ENCODE measurements around the gene PBX1.

Gene PBX1

DNA sequence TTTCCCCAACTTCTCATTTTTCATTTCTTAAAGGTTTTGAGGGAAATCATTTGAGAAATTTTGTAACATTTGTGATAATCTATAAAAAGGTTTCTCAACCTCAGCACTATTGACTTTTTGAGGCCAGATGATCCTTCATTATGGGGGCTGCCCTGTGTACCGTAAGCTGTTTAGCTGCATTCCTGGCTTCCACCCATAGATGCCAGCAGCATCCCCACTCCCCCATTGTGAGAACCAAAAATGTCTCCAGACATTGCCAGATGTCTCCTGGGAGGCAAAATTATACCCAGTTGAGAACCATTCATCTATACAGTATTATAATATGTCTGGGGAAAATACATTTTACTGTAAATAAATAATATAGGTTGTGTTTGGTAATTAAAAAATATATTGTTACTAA is 146.0 kb downstream of the PBX1 start:
- DNase-seq: no peak

DNA sequence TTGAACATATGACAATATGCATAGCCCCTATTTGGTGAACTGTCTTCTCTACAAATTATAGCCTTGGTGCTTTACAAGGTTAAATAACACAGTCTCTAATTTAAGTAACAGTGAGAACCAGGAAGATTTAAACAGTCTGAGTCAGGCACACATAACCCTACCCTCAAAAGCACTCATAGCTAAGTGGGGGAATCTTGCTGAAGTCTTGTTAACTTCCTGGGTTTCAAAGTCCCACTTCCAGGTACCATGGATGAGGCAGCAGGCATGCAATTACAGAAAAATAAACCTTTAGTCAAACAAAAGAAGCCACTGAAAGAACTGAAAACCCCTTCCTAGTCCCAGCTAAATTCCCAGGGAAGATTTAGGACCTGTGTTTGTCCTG is 147.6 kb downstream of the PBX1 start:
- DNase-seq: no peak

GRCh38 chr1:164707868-164708331 is 148.9 kb downstream of the PBX1 start:
- no peak for DNase-seq

DNA sequence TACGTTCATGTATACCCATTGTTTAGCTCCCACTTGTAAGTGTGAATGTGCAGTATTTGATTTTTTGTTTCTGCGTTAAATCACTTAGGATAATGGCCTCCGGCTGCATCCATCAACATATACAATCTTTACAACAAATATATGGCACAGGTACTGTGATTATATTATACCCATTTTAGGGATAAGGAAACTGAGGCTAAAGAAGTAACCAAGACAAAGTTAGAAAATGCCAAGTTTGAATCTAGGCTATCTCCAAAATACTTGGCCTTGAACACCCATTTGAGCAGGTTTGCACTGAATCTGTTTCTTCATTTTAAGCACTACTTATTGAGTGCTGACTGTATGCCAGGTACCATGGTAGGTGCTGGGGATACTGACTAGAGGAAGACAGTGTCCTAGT is 149.6 kb downstream of the PBX1 start:
- DNase-seq: no peak

- DNase-seq: no peak
Measured at GRCh38 chr1:164709126-164709525, 150.1 kb downstream of the PBX1 start.

DNA sequence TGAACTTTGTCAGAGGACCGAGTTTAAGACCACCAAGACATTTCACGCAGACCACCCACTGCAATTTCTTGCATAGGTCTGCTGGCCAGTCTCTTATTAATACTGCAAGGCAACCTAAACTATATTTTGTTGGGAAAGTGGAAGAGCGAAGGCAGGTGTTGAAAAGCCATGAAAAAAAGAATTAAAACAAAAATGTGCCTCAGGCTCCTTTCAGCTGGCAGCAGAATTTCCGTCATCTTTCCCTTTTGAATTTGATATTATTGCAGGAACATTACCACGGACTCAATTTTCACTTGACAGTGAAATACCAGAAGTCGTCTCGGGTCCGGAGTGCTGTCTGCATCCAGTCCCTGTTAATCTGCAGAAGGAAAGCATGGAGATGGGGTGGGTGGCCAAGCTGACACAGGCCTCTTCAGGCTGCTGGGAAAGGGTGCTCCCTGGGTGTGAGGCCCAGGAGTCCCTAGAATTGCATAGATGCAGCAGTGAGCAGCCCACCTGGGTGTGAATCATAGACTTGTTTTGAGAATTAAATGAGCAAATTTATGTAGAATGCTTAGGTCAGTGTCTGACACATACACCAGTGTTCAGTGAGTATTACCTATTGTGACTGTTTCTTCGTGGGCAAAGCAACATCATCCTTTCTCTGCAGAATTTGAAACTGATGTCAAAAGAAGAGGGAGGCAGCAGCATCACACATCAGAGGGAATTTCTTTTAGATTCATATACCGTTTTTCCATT is 150.7 kb downstream of the PBX1 start:
- DNase-seq: no peak

DNA sequence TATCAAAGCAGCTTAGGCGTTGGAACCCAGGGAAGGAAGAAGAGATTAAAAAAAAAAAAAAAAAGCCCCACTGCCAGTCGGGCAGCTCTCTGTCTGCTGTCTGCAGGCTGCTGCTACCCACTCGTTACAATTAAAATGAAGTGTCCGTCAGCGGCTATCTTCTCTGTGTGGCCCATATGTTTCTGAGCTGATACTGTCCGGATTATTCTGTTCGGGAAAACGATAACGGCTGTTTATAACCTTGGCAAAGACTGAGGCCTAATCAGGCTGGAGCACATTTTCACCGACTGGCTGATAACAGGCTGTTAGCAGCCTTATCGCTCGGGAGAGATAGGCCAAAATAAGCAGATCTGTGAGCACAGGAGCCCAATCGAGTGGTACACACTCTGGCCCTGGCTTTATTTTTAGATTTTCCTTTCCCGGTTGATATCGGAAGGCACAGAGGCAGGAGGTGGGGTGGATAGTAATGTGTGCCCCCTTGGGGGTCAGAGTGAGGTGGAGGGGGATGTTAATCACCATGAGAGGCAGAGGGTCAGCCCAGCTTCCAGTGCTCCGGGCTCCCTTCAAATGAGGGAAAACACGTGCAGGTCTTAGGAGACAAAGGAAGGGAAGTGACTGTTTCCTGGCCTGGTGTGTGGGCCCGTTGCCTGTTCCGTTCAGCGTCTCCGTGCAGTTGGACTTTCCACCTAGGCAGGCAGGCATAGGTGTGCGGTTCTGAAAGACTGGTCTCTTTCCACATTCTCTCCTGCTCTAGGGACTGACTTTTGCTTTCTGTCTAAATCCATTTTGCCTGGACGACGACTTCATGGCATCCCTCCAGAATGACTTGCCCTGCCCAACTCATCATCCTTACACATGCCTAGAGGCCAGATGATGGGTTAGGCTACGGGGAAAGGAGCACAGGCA is 153.4 kb downstream of the PBX1 start:
- DNase-seq: no peak

- DNase-seq: no peak
Measured at GRCh38 chr1:164713456-164714207, 154.6 kb downstream of the PBX1 start.

DNA sequence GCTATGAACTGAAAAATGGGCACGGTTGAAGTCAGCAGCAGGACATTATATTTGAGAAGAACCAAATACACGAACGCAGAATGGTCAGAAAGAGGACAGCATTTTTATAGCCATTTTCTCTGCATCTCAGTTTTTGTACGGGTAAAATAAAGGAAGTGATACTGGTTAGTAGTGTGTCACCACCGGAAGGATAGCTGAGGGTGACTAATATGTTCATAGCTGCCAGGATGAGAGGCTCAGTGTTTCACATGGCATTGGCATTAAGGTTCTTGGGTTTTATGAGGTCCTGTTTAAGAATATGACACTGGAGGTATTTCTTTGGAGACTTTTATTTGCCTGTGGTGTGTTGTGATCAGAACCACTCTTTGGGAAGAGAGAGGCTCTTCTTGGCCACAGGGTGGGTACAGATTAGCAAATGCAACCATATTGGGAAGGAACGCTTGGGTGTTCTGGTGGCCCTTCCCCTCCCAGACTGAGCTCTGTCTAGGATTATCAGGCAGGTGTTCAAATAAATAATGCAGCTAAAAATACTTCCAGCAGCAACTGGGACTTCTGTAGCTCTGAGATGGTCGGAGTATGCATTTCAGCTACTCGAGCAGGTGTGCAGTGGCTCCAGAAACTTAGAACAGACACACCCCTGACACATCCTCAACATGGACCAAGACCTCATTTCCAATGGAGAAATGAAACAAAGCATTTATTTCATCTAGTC is 158.2 kb downstream of the PBX1 start:
- DNase-seq: no peak

- DNase-seq: no peak
Measured at GRCh38 chr1:164718821-164719220, 159.8 kb downstream of the PBX1 start.

DNA sequence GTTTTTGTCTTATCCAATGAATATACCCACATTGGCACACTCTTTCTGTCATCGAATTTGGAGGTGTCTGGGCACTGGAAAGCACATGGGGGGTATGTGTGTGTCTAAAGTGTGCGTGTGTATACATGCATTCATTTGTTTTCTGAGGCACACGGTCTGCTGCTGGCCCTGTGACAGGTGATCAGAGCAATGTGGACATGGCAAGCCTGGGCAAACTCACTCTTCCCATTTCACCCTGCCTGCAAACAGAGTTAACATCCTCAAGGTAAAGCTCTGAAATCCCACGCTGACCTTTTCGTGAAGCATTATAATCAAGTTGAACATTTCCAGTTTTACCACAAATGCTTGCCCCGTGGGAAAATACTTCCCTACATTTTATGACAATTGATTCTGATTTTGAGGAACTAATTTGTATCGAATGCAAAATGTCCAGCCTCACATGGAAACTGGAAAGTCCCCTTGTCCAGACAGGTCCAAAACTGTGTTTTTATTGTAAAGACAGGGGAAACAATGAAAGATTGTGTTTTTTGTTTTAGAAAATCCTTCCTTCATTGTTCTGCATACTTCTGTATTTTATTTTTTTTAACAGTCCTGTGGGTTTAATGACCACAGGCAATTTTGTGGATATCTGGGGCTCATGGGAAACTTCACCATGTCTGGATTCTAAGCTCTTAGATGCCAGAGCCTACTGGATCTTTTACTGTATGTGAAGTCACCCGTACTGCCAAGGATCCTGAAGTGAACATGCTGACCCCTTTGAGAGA is 160.9 kb downstream of the PBX1 start:
- DNase-seq: no peak

GRCh38 chr1:164720440-164721227 is 161.7 kb downstream of the PBX1 start:
- no peak for DNase-seq

DNA sequence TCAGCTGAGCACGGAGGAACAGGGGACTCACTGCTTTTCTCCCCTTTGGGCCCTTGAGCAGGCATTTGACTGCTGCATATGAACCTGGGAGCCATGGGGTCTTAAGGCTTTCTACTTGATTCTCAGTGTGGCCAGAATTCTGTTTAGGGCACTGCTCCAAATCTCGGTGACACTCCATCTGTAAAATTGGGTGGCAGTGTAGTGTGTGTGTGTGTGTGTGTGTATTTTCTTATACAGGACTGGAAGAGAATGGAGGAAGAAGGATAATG is 162.2 kb downstream of the PBX1 start:
- no peak for DNase-seq

DNA sequence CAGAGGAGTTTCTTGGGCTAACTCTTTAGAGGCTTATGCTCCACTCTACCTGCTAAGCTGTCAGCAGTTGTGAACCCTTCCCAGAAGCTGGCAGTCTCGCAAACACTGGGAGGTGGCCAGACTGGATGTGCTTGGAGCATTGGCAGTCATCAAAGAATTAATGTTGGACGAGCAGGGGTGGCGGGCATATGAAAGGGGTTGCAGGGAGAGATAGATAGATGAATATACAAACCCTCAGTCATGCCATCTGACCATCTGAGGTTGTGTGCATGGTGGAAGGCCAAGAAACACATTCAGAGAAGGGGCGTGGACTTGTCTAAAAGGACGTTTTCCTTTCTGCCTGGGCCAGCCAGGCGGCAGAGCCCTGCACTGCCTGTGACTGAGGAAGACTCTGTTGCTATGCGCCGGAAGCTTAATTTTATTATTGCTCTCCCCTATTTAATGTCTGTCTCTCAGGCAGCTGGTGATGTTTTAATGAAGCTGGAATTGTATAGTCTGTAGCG is 164.4 kb downstream of the PBX1 start:
- no peak for DNase-seq

GRCh38 chr1:164725401-164725800 is 166.4 kb downstream of the PBX1 start:
- no peak for DNase-seq

- no peak for DNase-seq
Measured at GRCh38 chr1:164726235-164726634, 167.3 kb downstream of the PBX1 start.

DNA sequence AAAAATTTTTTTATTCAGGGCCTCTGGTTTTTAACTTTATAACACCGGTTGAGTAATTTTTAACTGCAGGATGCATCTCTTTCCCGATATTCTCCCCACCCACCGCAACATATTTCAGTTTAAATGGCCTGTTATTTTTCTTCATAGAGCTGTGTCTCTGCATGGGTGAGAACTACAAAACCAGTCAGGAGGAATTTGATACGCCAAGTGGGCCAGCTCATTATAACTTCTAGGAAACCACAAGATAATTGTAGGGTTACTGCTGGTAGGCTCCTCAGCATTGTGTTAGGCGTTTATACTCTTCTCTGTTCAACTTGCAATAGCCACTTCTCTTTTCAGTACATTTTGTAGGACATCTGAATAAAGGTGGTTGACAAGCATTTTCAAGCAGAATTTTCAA is 169.7 kb downstream of the PBX1 start:
- no peak for DNase-seq

DNA sequence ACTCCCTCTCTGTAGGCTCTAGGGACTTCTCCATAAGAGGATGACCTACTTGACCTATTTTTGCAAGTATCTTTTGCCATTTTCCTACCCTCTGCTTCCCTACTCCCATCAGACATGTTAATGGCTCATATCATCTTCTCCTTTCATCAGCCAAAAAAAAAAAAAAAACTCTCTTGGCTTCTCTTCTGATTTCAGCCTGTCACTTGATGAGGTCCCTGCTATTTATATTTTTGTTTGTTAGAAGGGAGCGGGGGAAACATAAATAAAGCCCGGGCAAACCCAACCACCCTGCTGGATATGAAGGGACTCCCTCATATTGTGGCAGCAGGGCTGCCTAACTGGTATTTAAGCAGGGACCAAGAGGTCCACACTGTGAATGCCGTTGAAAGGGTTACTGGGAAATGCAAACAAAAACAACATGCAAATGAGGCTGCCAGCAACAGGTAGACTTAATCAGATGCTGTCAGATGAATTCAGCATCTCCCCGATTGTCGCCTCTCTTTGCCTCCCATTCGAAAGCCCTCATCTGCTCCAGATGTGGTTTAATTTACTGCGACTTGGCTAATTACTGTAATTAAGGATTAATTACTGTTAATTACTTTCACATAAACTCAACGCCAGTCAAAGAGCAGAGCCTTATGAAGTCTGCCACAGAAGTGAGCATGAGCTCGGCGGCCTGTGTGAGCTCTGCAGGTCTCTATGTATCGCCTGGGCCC is 172.3 kb downstream of the PBX1 start:
- DNase-seq: no peak

DNA sequence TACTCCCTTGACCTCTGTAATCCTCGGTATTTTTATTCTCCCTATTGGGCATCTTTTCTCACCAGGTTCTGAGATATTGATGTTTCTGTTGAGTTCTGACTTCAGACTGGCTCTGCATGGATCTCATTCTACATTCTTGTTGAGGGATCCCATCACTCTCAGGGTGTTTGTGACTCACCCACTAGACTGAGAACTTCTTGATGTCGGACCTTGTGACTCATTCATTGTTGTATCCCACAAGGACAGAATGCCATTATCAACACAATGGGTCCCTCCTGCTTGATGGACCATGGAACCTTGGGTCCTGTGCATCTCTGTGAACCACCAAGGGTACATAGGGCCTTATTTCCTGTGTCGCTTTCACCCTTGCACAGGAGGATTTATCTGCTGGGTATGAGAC is 174.1 kb downstream of the PBX1 start:
- DNase-seq: no peak

- DNase-seq: no peak
Measured at GRCh38 chr1:164733734-164734133, 174.8 kb downstream of the PBX1 start.

All from stimulated activated naive CD4-positive, alpha-beta T cell treated with Interleukin-2 at 50 U/mL for 16 hours (primary cell).